A172 (cell line): ENCODE data around the gene PI4KA. TPM values are rescaled to one million over a fixed set of nuclear protein-coding genes. Genes with fewer than 3 reads are reported as not detected.
"Not testable (repeated sequence)": the region's sequence is repeated elsewhere in the genome, so short reads cannot be mapped to it uniquely, and the experiment has no call there.

ENCODE experiments used
- DNase-seq: peaks from one replicate; pipeline ENCODE4 v3.0.0-alpha.2; 2015; ENCODE audit warnings: low spot score
- total RNA-seq: library from RNA; depleted of rRNA; stranded (reverse); fragments of >200 nt; shearing (Covaris generic); gene quantifications from 2 replicates; pipeline ENCODE4 v1.2.3, GENCODE V29; 2014

PI4KA gene
- total RNA-seq, 1 experiment from 2014 or later, result 31.8 TPM

- not testable (repeated sequence) for DNase-seq
These were observed 163.4 kb downstream of the PI4KA start for GRCh38 chr22:20695205-20695604.

- DNase-seq, result not testable (repeated sequence)
These were observed 164.4 kb downstream of the PI4KA start for GRCh38 chr22:20694256-20694655.

- not testable (repeated sequence) for DNase-seq
These were observed 165.7 kb downstream of the PI4KA start for GRCh38 chr22:20692926-20693325.

DNA sequence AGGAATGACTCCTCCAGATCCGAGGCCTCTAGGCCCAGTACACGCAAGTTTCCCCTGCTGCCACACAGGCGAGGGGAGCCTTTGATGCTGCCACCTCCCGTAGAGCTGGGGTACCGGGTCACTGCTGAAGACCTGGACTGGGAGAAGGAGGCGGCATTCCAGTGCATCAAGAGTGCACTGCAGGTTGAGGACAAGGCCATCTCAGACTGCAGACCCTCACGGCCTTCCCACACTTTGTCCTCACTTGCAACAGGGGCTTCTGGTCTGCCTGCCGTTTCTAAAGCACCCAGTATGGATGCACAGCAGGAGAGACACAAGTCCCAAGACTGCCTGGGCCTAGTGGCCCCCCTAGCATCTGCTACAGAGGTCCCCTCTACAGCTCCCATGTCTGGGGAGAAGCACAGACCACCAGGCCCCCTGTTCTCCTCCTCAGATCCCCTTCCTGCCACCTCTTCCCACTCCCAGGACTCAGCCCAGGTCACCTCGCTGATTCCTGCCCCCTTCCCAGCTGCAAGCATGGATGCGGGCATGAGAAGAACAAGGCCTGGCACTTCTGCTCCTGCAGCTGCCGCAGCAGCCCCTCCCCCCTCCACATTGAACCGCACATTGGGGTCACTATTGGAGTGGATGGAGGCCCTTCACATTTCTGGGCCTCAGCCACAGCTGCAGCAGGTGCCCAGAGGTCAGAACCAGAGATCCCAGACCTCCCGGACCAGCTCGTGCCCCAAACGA lies 167.9 kb downstream of the PI4KA start:
- DNase-seq, result not testable (repeated sequence)

- DNase-seq, result not testable (repeated sequence)
These were observed 171.0 kb downstream of the PI4KA start for GRCh38 chr22:20687356-20688172.

- DNase-seq, result not testable (repeated sequence)
These were observed 172.8 kb downstream of the PI4KA start for GRCh38 chr22:20685764-20686163.

GRCh38 chr22:20678792-20679435 lies 179.7 kb downstream of the PI4KA start:
- DNase-seq, result not testable (repeated sequence)

- DNase-seq, result no peak
These were observed 180.8 kb downstream of the PI4KA start for GRCh38 chr22:20677684-20678242.

DNA sequence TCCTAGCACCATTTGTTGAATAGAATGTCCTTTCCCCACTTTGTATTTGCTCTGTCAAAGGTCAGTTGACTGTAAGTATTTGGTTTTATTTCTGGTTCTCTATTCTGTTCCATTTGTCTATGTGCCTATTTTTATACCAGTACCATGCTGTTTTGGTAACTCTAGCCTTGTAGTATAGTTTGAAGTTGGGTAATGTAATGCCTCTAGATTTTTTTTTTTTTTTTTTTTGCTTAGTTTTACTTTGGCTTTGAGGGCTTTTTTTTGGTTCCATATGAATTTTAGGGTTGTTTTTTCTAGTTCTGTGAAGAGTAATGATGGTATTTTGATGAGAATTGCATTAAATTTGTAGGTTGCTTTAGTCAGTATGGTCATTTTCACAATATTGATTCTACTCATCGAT lies 183.0 kb downstream of the PI4KA start:
- DNase-seq, result not testable (repeated sequence)

GRCh38 chr22:20674998-20675397 lies 183.6 kb downstream of the PI4KA start:
- no peak for DNase-seq

GRCh38 chr22:20673295-20674195 lies 185.1 kb downstream of the PI4KA start:
- DNase-seq, result no peak

GRCh38 chr22:20672732-20673131 lies 185.9 kb downstream of the PI4KA start:
- DNase-seq, result no peak

DNA sequence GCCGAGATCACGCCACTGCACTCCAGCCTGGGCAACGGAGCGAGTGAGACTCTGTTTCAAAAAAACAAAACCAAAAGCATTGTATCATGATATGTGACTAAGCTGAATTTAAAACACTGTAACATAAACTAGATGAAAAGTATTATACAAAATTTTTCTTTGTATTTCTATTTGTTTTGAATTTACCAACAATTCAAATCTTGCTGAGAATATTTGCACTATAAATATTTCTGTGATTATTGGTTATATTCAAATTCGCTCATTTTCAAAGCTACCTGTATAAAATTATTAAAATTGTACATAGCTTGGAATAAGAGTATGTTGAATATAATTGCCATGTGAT lies 186.6 kb downstream of the PI4KA start:
- DNase-seq, result no peak

DNA sequence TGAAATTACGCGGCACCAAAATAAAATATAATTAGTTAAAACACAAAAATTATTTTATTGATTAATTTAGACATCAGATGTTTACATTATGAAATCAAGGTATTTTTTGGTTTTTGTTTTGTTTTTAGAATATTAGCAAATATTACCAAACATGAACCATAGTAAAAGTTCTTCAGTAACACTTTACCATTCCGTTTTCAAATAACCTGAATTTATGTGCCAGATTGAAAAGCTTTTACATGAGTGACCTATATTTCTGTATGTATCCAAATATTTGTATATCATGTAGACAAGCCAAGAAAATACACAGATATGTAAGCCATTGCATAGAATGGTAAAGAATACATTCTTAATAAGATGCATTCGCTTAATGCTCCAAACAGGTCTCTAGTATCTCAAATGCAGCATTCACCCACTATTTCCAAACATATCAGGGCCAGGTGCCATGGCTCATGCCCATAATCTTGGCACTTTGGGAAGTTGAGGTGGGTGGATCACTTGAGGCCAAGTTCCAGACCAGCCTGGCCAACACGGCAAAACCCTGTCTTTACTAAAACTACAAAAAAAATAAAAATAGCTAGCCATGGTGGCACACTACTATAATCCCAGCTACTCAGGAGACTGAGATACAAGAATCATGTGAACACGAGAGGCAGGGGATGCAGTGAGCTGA lies 187.1 kb downstream of the PI4KA start:
- DNase-seq, result no peak

- DNase-seq, result not testable (repeated sequence)
These were observed 188.0 kb downstream of the PI4KA start for GRCh38 chr22:20670457-20671261.

DNA sequence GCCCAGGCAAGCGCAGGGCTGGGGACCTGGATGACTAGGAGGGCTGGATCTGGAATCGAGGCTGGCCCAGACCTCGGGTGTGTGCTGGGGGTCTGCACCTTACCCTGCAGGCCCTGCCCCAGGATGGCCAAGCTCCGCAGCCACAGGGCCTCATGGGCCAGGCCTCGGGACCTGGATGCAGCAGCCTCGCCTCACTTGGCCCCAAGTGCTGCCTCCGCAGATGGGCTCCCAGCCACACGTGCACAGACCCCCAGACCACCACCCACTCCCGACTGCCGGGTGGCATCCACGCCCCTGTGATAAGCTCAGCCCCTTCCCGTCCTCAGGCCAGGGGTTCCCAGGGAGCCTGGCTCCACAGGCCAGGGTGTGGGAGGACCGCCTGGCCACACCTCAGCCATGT lies 188.7 kb downstream of the PI4KA start:
- DNase-seq, result not testable (repeated sequence)

DNA sequence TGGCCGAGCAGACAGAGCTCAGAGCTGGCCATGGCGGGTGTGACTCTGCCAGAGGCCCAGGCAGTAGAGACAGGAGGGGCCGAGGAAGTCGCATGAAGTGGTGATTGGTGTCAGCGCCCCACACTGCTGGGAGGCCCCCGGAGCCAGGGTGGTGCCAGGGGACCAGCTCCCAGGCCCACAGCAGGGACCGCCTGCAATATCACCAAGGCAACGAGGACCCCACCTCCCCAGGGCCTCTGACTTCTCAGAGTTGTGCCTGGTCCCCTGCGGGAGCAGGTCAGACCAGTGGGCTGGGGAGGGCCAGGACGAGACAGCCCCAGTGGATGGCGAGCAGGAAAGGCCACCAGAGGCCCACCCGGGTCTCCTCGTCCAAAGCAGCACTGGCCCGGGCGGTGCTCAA lies 189.1 kb downstream of the PI4KA start:
- not testable (repeated sequence) for DNase-seq

DNA sequence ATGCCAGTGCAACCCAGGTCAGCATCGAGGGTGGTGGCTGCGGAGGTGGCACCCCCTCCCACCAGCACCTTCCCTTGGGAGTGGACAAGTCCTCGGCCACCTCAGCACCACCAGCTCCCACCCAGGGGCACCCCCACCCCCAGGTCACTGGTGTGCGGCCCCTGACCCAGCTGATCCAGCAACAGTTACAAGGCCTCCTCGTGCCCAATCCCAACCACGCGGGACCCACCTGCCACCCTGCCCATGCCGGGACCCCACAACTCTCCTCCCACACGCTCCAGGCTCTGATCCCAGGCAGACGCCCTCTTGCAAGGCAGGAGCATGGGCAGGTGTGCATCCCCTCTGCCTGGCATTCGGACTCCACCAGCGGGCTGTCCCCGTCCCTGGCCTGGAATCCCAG lies 189.8 kb downstream of the PI4KA start:
- not testable (repeated sequence) for DNase-seq

DNA sequence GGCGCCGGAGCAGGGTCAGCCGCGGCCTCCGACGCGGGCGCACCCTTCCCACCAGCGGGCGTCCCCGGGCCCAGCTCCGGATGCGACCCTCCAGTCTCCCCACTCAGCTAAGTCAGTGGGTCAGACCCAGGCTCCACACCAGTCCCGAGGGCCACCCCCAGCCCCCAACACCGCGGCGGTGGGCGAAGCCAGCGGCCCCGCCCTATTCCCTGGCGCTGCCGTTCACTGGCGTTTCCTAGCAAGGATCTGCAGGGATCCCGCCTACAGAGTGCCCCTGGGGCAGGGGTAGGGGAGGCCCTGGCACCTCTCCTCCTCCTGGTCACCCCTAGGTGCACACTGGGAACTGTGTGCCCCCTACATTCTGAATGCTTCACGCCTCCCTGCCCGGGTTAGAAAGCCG lies 190.4 kb downstream of the PI4KA start:
- not testable (repeated sequence) for DNase-seq

- not testable (repeated sequence) for DNase-seq
These were observed 191.1 kb downstream of the PI4KA start for GRCh38 chr22:20667548-20667947.
